ENCODE measurements around the gene CDH22.

The CDH22 gene, protein sequence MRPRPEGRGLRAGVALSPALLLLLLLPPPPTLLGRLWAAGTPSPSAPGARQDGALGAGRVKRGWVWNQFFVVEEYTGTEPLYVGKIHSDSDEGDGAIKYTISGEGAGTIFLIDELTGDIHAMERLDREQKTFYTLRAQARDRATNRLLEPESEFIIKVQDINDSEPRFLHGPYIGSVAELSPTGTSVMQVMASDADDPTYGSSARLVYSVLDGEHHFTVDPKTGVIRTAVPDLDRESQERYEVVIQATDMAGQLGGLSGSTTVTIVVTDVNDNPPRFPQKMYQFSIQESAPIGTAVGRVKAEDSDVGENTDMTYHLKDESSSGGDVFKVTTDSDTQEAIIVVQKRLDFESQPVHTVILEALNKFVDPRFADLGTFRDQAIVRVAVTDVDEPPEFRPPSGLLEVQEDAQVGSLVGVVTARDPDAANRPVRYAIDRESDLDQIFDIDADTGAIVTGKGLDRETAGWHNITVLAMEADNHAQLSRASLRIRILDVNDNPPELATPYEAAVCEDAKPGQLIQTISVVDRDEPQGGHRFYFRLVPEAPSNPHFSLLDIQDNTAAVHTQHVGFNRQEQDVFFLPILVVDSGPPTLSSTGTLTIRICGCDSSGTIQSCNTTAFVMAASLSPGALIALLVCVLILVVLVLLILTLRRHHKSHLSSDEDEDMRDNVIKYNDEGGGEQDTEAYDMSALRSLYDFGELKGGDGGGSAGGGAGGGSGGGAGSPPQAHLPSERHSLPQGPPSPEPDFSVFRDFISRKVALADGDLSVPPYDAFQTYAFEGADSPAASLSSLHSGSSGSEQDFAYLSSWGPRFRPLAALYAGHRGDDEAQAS

DNA sequence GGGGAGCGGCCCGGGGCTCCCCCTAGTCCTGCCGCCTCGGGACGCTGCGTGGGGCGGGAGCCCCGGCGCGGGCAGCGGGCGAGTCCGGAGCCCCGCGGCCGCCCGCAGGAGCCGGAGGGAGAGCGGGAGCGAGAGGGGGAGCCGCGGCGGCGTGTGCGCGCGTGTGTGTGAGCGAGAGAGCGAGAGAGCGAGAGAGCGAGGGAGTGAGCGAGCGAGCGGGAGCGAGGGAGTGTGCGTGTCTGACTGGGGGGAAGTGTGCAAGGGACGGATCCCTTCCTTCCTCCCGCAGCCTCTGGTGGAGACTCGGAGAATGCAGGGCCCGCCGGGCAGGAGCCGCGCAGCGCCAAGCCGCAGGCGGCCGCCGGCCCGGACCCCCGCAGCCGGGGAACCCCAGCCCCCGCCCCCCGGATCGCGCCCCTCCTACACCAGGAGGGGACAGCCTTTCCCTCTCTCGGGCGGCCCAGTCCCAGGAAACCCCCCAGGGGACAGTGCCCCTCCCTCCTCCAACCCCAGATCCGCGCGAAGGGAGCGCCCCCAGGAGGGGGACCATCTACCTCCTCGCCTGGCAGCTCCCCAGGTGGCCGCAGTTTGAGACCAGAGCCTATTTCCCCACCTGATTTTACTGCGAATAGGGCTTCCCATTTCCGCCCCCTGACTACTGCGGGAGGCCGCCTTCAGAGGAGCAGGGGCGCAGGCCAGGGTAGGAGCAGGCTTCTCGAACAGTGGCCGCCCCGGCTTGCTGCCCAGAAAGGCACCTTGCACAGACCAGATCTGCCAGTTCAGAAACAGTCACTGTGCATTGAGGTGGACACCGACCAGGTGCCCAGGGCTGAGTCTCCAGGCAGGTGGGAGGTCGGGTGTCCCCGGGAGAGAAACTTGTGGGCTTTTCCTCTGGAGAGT lies at the start of gene CDH22:
CDH22 (minus strand) TSS at position 241 of the 900 bp plus-strand sequence. CDS start 57,204 bp downstream, outside the sequence.
- Mint-ChIP-seq H3K27me3 (peaks cover 66% of the 10 kb centered on the region), H3K4me3 (peak within 1 kb of the TSS; percentile 41), H3K27ac (no peak within 1 kb of the TSS), H3K9me3 (no peaks in the 10 kb centered on the region), H3K36me3 (no peaks in the 10 kb centered on the region), H3K4me1 (peaks cover 16% of the 10 kb centered on the region)
- peak; percentile 52 for ATAC-seq

DNA sequence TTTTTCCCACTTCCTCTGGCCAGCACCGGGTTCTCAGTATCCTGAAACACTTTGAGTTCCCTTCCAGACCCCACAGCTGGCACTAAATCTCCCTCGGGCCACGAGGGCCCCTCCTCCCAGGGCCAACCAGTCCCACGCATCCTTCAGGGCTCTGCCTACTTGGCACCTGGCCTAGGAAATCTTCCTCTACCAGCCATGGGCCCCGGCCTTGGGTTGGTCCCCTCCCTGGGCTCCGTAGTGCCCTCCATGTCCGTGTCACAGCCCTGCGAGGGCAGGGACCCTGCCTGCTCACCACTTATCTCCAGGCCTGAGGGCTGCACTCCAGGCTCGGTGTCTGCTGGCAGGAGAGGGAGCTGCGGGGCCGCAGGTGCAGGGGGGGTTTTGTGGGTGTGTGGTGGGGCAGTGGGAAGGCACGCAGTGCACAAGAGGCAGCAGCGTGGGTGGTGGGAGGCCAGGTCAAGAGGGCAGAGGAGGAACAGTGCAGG lies 48.8 kb upstream of the CDH22 start:
- peaks cover 63% of the 10 kb centered on the region for H3K4me1 Mint-ChIP-seq
- H3K36me3 Mint-ChIP-seq: peaks cover 56% of the 10 kb centered on the region
- no peaks in the 10 kb centered on the region for H3K9me3 Mint-ChIP-seq
- H3K27ac Mint-ChIP-seq: peak overlapping the region; percentile 79
- no peak for ATAC-seq
- H3K4me3 Mint-ChIP-seq: peak overlapping the region; percentile 40
- H3K27me3 Mint-ChIP-seq: no peaks in the 10 kb centered on the region

DNA sequence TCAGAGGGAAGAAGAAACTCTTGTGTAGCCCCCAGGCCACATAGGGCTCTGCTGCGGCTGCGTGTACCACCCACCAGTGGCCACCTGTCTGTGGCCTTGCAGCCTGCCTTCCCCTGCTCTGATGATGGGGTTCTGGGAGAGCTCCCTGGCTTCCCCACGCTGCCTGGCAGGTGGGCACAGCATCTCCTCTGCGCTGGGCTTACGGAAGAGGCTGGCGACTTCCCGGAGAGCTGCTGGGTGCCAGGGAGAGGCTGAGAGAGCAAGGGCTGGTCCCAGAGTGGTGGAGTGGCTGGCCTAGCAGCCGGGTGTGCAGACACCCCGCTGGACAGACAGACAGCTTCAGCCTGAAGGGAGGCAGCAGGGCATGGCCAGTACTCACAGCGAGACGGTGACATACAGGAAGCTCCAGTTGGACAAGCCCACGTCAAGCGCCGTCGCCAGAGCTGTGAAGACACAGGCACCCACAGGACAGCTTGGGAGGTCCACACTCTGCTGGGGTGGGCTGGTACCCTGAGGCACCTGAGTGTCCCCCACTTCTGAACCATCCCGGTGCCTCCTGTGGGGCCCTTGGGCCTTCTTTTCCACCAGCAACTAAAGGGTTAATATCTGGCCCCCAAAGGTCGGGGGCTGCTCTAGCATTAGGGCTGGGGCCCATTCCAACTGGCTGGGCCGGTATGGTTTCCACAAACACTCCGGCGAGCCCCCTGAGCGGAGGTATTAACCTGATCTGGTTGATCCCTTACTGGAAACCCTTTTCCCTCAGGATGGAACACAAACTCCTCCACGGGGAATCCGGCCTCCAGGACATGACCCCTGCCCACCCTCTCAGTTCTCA lies 48.1 kb upstream of the CDH22 start:
- Mint-ChIP-seq H3K4me1 (peaks cover 63% of the 10 kb centered on the region), H3K27ac (peak overlapping the region; percentile 79), H3K27me3 (no peaks in the 10 kb centered on the region), H3K4me3 (no peak overlapping the region), H3K36me3 (peaks cover 52% of the 10 kb centered on the region), H3K9me3 (no peaks in the 10 kb centered on the region)
- no peak for ATAC-seq

DNA sequence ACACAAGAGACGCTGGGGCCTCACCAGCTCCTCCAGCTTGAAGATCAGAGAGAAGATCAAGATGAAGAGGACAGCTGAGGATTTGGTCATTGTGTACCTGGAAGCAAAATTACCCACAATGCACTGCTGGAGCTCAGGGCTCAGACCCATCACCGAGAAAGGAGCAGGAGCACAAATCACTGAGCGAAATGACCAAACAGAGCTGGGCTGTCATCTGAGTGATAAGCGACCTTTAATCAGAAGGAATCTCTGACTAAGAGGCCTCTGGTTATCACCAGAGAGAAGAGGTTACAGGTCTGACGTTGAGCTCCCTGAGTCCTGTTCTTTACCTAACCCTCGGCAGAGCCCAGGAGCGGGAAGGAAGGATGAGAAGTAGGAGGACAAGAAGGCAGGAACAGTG lies 47.5 kb upstream of the CDH22 start:
- Mint-ChIP-seq H3K4me3 (no peak overlapping the region), H3K9me3 (no peaks in the 10 kb centered on the region), H3K27me3 (no peaks in the 10 kb centered on the region), H3K27ac (peak overlapping the region; percentile 33), H3K4me1 (peaks cover 63% of the 10 kb centered on the region), H3K36me3 (peaks cover 46% of the 10 kb centered on the region)
- ATAC-seq: no peak

DNA sequence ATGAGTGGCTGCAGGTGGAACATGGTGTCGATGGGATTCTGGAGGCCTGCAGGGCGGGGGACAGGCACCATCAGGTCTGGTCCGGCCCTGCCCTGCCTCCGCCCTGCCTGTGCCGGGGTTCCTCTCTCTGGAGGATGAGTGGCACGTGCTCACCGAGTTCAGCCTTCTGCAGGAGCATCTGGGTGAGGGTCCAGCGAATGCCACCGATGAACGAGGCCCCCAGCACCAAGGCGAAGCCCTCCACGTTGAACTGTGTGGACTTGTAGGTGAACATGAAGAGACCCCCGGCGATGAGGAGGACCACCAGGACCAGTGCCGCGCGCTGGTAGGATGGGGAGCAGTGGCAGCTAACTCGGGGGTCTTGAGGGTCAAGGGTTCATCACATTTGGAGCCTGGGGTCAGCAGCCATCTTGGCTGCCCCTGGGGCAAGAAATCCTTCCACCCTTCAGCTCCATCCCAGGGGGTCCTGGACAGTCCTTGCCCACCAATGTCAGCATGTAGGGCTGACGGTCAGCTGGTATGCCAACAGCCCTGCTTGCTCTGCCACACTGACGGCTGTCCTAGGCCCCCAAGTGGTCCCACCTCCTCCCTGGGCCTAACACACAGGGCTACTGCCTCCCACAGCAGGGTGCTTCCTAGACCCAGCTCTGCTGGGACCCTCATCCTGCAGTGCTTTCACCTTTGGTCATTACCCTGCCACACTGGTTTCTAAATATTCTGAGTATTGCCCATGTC lies 46.8 kb upstream of the CDH22 start:
- H3K4me3 Mint-ChIP-seq: no peak overlapping the region
- H3K9me3 Mint-ChIP-seq: no peaks in the 10 kb centered on the region
- peaks cover 69% of the 10 kb centered on the region for H3K4me1 Mint-ChIP-seq
- peaks cover 53% of the 10 kb centered on the region for H3K36me3 Mint-ChIP-seq
- peak overlapping the region; percentile 33 for H3K27ac Mint-ChIP-seq
- ATAC-seq: no peak
- H3K27me3 Mint-ChIP-seq: no peaks in the 10 kb centered on the region

DNA sequence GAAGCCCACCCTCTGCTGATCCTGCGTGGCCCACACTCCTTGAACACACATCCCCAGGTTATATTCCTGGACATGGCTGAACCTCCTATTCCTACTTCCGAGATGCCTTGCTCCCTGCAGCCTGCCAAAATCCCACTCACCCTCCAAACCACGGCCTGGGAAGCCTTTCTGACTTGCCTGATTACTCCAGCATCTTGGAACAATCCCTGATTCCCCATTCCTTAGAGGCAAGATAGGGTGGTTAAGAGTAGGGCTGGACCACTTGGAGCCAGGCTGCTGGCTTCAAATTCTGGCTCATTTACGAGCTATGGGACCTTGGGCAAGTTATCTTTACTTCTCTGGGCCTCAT lies 45.9 kb upstream of the CDH22 start:
- no peak for ATAC-seq
- H3K27ac Mint-ChIP-seq: no peak overlapping the region
- H3K27me3 Mint-ChIP-seq: no peaks in the 10 kb centered on the region
- H3K9me3 Mint-ChIP-seq: no peaks in the 10 kb centered on the region
- no peak overlapping the region for H3K4me3 Mint-ChIP-seq
- peaks cover 54% of the 10 kb centered on the region for H3K36me3 Mint-ChIP-seq
- H3K4me1 Mint-ChIP-seq: peaks cover 69% of the 10 kb centered on the region

DNA sequence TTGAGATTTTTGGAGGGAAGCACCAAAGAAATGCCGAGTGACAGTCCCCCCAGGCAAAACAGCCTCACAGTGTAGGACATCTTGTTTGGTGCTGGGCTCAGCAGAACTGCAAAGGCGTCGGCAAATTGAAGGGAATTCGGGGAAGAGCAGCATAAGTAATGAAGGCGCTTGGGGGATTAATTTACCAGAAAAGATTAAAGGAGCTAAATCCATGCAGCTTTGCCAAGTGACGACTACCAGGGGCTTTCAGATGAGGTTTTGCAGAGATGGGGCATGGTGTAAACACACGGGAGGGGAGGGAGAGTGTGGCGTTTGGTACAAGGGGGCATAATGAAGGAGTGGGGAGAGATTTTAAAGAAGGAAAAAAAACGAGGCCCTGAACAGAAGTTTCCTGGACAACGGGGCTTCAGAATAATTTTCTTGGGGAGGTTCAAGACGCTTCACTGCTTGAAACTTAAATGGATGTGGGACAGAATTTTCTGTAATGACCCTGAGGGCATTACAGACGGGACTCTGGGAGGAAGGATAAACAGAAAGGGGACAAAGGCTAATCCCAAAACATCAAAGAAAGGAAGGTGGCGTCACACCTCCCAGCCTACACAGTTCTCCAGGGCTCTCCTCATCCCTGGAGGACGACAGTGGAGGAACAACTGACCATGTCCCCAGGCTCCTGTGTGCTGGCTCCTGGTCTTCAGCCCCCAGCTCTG lies 45.4 kb upstream of the CDH22 start:
- Mint-ChIP-seq H3K4me3 (no peak overlapping the region), H3K36me3 (peaks cover 54% of the 10 kb centered on the region), H3K4me1 (peaks cover 69% of the 10 kb centered on the region), H3K27me3 (no peaks in the 10 kb centered on the region), H3K27ac (peak overlapping the region; percentile 20), H3K9me3 (no peaks in the 10 kb centered on the region)
- no peak for ATAC-seq

DNA sequence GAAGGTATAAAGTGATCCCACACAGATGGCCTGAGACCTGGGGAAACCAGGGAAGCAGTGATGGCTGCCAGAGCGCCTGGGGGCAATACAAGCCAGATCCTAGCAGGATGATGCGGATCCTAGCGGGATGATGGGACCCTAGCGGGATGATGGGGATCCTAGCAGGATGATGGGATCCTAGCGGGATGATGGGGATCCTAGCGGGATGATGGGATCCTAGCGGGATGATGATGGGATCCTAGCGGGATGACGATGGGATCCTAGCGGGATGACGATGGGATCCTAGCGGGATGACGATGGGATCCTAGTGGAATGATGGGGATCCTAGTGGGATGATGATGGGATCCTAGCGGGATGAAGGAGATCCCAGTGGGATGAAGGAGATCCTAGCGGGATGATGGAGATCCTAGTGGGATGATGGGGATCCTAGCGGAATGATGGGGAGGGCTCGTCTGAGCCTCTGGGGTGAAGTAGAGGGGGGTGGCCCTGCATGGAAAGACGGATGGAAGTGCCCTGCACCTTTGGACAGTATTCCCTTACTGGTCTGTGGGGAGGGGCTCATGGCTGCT lies 44.2 kb upstream of the CDH22 start:
- Mint-ChIP-seq H3K27me3 (no peaks in the 10 kb centered on the region), H3K36me3 (peaks cover 48% of the 10 kb centered on the region), H3K4me3 (no peak overlapping the region), H3K4me1 (peaks cover 57% of the 10 kb centered on the region), H3K9me3 (no peaks in the 10 kb centered on the region), H3K27ac (peak overlapping the region; percentile 91)
- ATAC-seq: no peak

DNA sequence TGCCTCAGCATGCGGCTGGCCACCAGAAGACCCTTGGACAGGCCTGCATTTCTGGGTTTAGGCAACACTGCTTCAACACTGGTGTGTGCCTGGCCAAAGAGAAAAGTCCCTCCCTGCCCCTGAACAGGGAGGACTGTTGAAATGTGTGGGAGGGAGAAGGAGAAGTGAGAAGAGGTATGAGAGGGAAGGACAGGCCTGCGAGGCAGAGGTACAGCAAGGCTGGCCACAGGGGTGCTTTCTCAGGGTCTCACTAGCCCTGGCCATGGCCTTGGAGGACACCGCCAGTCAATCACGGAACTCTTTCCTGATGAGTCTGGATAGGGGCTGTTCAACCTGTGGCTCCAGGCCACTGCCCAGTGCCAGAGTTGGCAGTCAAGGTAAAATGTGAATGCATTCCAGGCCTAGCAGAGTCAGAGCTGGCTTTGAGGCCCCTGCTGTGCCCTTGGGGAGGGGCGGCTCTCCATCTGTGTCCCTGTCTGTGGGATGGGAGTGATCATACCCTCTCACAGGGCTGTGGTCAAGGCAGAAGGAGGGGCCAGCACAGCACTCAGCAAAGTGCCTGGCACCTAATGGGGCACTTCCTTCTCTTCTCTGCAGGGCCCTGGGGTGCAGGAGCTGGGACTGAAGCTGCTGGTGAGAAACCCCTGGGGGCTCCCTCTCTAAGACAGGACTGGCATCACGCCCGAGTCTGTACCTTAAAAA lies 43.2 kb upstream of the CDH22 start:
- Mint-ChIP-seq H3K9me3 (no peaks in the 10 kb centered on the region), H3K27ac (peak overlapping the region; percentile 91), H3K4me1 (peaks cover 49% of the 10 kb centered on the region), H3K4me3 (peak overlapping the region; percentile 60), H3K27me3 (no peaks in the 10 kb centered on the region), H3K36me3 (peaks cover 41% of the 10 kb centered on the region)
- ATAC-seq: peak; percentile 81

DNA sequence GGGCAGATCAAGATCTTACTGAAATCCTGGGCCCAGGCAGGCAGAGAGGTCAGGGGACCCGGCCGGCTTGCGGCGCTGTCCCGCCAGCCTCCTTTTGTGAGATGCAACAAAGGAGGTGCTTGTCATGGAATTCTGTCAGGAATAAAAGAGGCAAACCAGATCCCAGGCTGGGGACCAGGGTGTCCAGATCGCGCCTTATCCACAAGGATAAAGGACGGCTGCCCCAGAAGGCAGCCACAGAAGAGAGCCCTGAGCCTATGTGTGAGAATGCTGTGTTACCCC lies 42.6 kb upstream of the CDH22 start:
- Mint-ChIP-seq H3K27me3 (no peaks in the 10 kb centered on the region), H3K4me3 (peak overlapping the region; percentile 71), H3K27ac (peak overlapping the region; percentile 91), H3K9me3 (no peaks in the 10 kb centered on the region), H3K36me3 (peaks cover 42% of the 10 kb centered on the region), H3K4me1 (peaks cover 46% of the 10 kb centered on the region)
- peak; percentile 38 for ATAC-seq

DNA sequence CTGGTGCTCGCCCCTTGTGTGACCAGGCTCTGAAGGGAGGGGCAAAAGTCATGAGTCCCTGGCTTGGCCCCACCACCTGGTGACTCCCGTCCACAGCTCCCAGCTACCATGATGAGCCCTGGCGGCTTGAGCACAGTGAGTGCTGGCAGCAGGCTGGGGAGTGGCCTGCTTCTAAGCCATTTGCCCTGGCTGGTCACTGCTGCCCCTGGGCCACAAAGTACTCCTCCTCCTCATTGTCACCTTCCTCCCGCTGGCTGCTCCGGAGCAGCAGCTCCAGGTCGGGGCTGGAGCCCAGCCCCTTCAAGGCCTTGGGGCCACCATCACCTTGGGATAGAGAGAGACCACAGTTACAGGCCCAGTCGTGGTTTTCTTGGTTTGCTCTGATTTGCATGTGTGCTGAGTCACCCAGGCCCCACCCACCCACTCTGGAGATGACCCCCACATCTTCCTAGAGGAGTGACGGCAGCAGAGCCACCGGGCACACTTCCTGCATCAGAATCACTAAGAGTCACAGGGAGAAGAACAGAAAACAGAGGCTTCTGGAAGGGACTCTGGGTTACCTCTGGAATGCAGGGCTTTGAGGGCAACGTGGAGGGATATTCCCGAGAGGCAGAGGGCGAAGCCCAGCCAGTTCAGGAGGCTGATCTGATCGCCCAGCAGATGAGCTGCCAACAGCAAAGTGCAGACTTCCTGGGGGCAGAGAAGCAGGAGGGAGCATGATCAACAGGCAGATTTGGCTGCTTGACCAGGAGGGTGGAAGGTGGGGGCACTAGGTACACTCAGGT lies 42.1 kb upstream of the CDH22 start:
- Mint-ChIP-seq H3K4me3 (peak overlapping the region; percentile 71), H3K27me3 (no peaks in the 10 kb centered on the region), H3K36me3 (peaks cover 40% of the 10 kb centered on the region)

DNA sequence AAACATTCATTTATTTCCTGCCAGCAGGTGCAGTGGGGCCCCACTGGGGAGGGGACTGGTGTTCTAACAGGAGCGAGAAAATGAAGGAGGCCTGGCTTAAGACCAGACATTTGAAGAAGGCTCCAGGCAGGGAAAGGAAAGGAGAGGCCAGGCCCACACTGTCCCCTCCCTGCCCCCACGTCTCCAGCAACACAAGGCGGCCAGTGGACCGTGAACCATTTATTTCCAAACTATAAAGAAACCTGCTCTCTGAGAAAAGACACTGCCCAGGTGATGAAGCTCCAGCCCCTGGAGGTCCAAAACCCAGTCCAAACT lies 41.4 kb upstream of the CDH22 start:
- H3K4me1 Mint-ChIP-seq: peaks cover 44% of the 10 kb centered on the region
- peak overlapping the region; percentile 32 for H3K4me3 Mint-ChIP-seq
- peak overlapping the region; percentile 91 for H3K27ac Mint-ChIP-seq
- ATAC-seq: peak; percentile 12
- H3K36me3 Mint-ChIP-seq: peaks cover 37% of the 10 kb centered on the region
- H3K27me3 Mint-ChIP-seq: no peaks in the 10 kb centered on the region
- H3K9me3 Mint-ChIP-seq: peaks cover 3% of the 10 kb centered on the region

More for the DNA sequence above, 42.1 kb upstream of the CDH22 start:
- Mint-ChIP-seq H3K27ac (peak overlapping the region; percentile 91), H3K4me1 (peaks cover 40% of the 10 kb centered on the region), H3K9me3 (no peaks in the 10 kb centered on the region)
- ATAC-seq: peak; percentile 85
